ENCODE results near the gene ITGB8. TPM values are rescaled to one million over a fixed set of nuclear protein-coding genes. Genes with fewer than 3 reads are reported as not detected.

The ITGB8 gene
- total and polyA plus RNA-seq, 12 donors, result 0.46 to 10.7 (median 2.5) TPM

DNA sequence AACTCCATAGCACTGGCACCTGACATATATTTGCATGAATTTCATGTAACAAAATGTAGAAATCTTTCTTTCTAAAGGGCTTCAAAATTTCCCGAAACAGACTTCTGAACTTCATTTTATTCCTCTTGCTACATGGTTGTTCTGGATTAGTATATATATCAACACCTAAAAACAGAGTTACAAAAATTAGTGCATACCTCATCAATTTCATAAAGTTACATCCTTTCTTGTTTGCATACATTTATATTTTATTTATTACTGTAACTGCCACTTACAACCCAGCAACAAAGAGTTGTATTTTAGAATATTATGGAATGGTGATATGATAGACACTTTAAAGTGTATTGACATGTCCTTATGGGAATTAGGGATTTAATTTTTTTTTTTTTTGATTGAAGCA is 2.0 kb upstream of the ITGB8 start:
- intact Hi-C loops (cut with DNase I), result loop anchor here in 1 of 10 donors (10.0 kb wide), 1 partner anchor 266 kb away; no protein-coding TSS in a partner anchor
- no peak overlapping the region for H3K27ac ChIP-seq
- TF ChIP-seq, protein P1, sequence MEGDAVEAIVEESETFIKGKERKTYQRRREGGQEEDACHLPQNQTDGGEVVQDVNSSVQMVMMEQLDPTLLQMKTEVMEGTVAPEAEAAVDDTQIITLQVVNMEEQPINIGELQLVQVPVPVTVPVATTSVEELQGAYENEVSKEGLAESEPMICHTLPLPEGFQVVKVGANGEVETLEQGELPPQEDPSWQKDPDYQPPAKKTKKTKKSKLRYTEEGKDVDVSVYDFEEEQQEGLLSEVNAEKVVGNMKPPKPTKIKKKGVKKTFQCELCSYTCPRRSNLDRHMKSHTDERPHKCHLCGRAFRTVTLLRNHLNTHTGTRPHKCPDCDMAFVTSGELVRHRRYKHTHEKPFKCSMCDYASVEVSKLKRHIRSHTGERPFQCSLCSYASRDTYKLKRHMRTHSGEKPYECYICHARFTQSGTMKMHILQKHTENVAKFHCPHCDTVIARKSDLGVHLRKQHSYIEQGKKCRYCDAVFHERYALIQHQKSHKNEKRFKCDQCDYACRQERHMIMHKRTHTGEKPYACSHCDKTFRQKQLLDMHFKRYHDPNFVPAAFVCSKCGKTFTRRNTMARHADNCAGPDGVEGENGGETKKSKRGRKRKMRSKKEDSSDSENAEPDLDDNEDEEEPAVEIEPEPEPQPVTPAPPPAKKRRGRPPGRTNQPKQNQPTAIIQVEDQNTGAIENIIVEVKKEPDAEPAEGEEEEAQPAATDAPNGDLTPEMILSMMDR (IDR thresholded peaks at IDR 0.05), result no peak
- H3K4me1 ChIP-seq, result peaks cover 0 to 30% (median 12%) of the 10 kb centered on the region in 9 donors
- H3K4me3 ChIP-seq, result no peak overlapping the region
- H3K9me3 ChIP-seq, result no peaks in the 10 kb centered on the region
- H3K27me3 ChIP-seq, result peaks cover 0 to 35% (median 13%) of the 10 kb centered on the region in 7 donors
- no peak for ATAC-seq
- no peaks in the 10 kb centered on the region for H3K36me3 ChIP-seq
- no peak for DNase-seq
- WGBS, 2 donors, result 98 to 99% methylated on average over 1 of the region's 1 CpG

DNA sequence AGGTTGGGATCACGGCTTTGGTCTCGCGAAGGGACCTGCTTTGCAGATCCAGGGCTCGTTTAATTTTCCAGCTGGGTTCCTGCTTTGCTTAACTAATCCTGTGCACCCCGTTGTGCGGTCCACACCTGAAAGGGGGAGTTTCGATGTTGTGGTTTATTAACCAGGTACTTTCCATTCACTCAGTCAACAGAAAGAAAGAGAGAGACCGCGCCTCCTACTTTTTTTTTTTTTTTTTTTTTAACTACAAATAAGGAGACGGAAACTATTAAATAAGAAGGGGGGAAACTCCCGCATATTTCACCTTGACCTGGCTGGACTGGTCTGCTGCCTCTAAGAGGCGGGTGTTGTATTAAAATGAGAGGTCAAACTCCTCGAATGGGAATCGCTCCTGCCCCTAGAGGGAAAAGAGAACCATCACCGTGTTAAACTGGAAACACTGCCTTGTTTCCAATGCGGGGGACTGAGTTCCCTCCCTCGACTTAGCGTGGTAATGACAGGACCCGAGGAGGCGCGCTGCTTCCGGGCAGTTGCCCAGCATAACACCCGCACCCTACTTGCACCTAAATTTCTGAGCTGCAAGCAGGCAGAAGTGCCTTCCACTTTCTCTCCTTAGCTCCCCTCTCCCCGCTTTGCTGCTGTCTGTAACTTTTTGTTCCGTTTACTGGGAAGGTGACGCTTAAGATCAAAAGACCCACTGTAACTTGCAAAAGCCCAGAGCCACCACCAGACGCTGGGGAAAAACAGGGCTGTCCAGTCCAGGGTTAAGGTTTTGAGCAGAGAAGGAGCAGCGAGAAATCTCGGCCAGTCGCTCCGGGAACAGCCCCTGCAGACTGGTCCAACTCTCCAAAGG is 1.1 kb upstream of the ITGB8 start:
- WGBS, 2 donors, result 6 to 7% methylated on average over 31 of the region's 31 CpGs
- Histone ChIP-seq H3K4me1 (peaks cover 0 to 30% (median 12%) of the 10 kb centered on the region in 9 donors), H3K27me3 (peaks cover 0 to 37% (median 16%) of the 10 kb centered on the region in 7 donors), H3K9me3 (no peaks in the 10 kb centered on the region), H3K36me3 (no peaks in the 10 kb centered on the region), H3K27ac (peak overlapping the region; percentile 59 to 88 (median 82)), H3K4me3 (peak overlapping the region; percentile 47 to 74 (median 66))
- intact Hi-C loops (cut with DNase I), result loop anchor here in 5 of 10 donors (10.0 kb wide), 2 partner anchors 75 to 265 kb away; no protein-coding TSS in a partner anchor
- DNase-seq, result peak; percentile 31 to 56
- TF ChIP-seq, protein P1 (IDR thresholded peaks at IDR 0.05), result peak in 5 of 9 donors; percentile 19 to 36 (median 33)
- peak; percentile 54 to 78 (median 74) for ATAC-seq

DNA sequence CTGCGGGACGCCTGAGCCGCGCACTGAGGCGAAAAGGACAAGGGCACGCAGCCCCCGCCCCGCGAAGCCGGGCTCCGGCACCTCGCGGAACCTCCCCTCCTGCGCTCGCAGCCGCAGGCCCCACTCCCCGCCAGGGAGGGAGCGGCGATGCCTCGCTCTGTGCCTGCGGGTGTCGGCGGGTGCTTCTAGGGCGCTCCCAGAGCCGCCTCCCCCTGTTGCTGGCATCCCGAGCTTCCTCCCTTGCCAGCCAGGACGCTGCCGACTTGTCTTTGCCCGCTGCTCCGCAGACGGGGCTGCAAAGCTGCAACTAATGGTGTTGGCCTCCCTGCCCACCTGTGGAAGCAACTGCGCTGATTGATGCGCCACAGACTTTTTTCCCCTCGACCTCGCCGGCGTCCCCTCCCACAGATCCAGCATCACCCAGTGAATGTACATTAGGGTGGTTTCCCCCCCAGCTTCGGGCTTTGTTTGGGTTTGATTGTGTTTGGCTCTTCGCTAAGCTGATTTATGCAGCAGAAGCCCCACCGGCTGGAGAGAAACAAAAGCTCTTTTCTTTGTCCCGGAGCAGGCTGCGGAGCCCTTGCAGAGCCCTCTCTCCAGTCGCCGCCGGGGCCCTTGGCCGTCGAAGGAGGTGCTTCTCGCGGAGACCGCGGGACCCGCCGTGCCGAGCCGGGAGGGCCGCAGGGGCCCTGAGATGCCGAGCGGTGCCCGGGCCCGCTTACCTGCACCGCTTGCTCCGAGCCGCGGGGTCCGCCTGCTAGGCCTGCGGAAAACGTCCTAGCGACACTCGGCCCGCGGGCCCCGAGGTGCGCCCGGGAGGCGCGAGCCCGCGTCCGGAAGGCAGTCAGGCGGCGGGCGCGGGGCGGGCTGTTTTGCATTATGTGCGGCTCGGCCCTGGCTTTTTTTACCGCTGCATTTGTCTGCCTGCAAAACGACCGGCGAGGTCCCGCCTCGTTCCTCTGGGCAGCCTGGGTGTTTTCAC is 519 bp downstream of the ITGB8 start:
- peaks cover 0 to 37% (median 16%) of the 10 kb centered on the region in 7 donors for H3K27me3 ChIP-seq
- DNase-seq, result peak; percentile 9 to 34
- ATAC-seq, result peak; percentile 16 to 85 (median 48)
- intact Hi-C loops (cut with DNase I), result loop anchor here in 5 of 10 donors (10.0 kb wide), 2 partner anchors 74 to 264 kb away; no protein-coding TSS in a partner anchor
- H3K4me1 ChIP-seq, result peaks cover 0 to 30% (median 12%) of the 10 kb centered on the region in 9 donors
- no peaks in the 10 kb centered on the region for H3K9me3 ChIP-seq
- H3K27ac ChIP-seq, result peak overlapping the region; percentile 59 to 88 (median 82)
- H3K36me3 ChIP-seq, result no peaks in the 10 kb centered on the region
- peak overlapping the region; percentile 47 to 74 (median 66) for H3K4me3 ChIP-seq
- WGBS, 2 donors, result 1% methylated on average over 92 of the region's 92 CpGs
- TF ChIP-seq, protein P1 (IDR thresholded peaks at IDR 0.05), result peak in 4 of 9 donors; percentile 12 to 24 (median 18)
